Activated T-cell treated with anti-CD3 and anti-CD28 coated beads, Interleukin-2, amount 50 U/mL, for 24 hours (primary cell): ENCODE measurements around the gene FXYD6.

Source experiments
- DNase-seq: peaks from one replicate; pipeline ENCODE4 v3.0.0-alpha.2; 2020
- H3K27ac Mint-ChIP-seq: 2 replicates; pipeline ENCODE4 v1.8.0; 2020; ENCODE audit warnings: mild to moderate bottlenecking, mixed read lengths
- H3K27me3 Mint-ChIP-seq: 2 replicates; pipeline ENCODE4 v1.8.0; 2020; ENCODE audit warnings: mixed read lengths
- H3K36me3 Mint-ChIP-seq: 2 replicates; pipeline ENCODE4 v1.8.0; 2020; ENCODE audit warnings: low read depth, mixed read lengths
- H3K4me1 Mint-ChIP-seq: 2 replicates; pipeline ENCODE4 v1.8.0; 2020; ENCODE audit warnings: low read depth, mixed read lengths
- H3K4me3 Mint-ChIP-seq: 2 replicates; pipeline ENCODE4 v1.8.0; 2020; ENCODE audit warnings: mild to moderate bottlenecking, moderate library complexity, mixed read lengths
- H3K9me3 Mint-ChIP-seq: 2 replicates; pipeline ENCODE4 v1.8.0; 2020; ENCODE audit warnings: mixed read lengths

Gene FXYD6

DNA sequence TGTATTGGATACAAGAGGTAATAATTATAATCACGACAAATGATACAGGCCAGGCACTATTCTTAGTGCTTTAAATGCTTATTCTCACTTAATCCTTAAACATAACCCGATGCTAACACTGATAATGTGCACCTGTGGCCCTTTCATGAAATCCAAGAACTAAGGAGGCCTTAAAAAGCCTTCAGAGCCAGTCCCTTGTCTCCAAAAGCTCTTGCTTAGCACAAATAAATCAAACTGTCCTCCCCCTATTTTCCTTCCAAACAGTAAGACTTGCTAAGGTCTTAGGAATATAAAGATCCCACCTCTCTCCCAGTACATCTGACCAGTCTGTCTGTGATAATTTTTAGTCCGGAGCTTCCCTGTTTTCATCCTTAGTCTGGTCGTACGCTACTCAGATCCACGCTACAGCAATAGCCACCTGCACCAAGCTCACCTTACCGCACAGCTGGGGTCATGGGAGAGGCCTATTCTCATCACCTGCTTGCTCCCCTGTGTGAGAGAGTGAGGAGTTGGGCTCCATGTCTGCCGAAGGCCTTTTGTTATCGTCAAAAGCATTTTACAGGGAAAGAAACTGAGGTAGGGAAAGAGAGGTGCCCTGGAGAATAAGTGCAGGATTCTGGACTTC is 16.9 kb downstream of the FXYD6 start:
- no peaks in the 10 kb centered on the region for H3K9me3 Mint-ChIP-seq
- no peak for DNase-seq
- H3K36me3 Mint-ChIP-seq = no peaks in the 10 kb centered on the region
- no peak overlapping the region for H3K27ac Mint-ChIP-seq
- no peaks in the 10 kb centered on the region for H3K4me1 Mint-ChIP-seq
- H3K27me3 Mint-ChIP-seq = no peaks in the 10 kb centered on the region
- no peak overlapping the region for H3K4me3 Mint-ChIP-seq

DNA sequence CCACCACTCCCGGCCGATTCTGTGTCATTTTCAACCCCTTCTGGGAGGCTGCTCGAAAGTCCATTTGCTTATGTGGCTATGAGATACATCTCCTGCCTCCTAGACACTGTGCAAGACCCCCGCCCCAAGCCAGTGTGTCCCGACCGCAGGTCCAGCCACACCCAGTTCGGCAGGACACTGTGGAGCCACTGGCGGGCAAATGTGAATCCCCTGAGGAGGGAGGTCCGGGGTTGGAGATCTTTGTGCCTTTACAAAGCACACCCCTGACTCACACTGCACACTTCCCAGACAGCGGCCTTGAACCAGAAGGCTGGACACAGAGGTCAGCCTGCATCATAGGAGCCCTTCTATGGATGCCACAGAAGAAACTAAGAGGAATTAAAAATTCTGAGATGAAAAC is 17.4 kb downstream of the FXYD6 start:
- Mint-ChIP-seq H3K9me3 (no peaks in the 10 kb centered on the region), H3K4me3 (no peak overlapping the region), H3K4me1 (no peaks in the 10 kb centered on the region), H3K27ac (no peak overlapping the region), H3K36me3 (no peaks in the 10 kb centered on the region), H3K27me3 (no peaks in the 10 kb centered on the region)
- DNase-seq = no peak

DNA sequence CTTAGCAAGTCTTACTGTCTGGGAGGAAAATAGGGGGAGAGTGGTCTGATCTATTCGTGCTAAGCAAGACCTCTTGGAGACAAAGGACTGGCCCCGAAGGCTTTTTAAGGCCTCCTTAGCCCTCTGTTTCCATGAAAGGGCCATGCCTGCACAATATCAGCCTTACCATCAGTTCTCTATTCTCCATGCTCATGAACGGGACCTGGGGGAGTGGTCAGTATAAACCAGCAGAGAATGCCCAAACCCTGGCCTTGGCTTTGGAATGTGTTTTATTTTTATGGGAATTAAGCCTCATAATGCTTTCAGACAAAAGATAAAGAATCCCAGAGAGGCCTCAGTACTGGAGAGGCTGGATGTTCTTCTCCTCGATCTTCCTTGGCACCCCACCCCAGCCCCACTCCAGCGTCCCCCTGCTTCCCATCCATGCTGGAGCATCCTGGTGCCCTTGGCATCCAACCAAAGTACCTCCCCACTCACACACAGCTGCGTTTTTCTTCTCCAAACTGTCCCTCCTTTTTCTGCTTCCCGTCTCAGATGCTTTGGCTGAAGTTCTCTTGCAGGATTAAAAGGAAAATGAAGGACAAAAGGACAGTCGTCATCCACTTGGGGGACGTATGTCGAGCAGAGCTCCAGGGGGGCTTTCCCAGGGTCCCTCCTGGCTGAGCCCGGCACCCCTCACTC is 18.6 kb downstream of the FXYD6 start:
- no peak overlapping the region for H3K27ac Mint-ChIP-seq
- no peaks in the 10 kb centered on the region for H3K36me3 Mint-ChIP-seq
- H3K9me3 Mint-ChIP-seq = peaks cover 2% of the 10 kb centered on the region
- H3K4me1 Mint-ChIP-seq = no peaks in the 10 kb centered on the region
- H3K4me3 Mint-ChIP-seq = no peak overlapping the region
- H3K27me3 Mint-ChIP-seq = no peaks in the 10 kb centered on the region
- DNase-seq = no peak

GRCh38 chr11:117855912-117856651 is 20.4 kb downstream of the FXYD6 start:
- no peak for DNase-seq
- Mint-ChIP-seq H3K4me3 (no peak overlapping the region), H3K36me3 (no peaks in the 10 kb centered on the region), H3K9me3 (peaks cover 8% of the 10 kb centered on the region), H3K4me1 (no peaks in the 10 kb centered on the region), H3K27ac (no peak overlapping the region), H3K27me3 (no peaks in the 10 kb centered on the region)

DNA sequence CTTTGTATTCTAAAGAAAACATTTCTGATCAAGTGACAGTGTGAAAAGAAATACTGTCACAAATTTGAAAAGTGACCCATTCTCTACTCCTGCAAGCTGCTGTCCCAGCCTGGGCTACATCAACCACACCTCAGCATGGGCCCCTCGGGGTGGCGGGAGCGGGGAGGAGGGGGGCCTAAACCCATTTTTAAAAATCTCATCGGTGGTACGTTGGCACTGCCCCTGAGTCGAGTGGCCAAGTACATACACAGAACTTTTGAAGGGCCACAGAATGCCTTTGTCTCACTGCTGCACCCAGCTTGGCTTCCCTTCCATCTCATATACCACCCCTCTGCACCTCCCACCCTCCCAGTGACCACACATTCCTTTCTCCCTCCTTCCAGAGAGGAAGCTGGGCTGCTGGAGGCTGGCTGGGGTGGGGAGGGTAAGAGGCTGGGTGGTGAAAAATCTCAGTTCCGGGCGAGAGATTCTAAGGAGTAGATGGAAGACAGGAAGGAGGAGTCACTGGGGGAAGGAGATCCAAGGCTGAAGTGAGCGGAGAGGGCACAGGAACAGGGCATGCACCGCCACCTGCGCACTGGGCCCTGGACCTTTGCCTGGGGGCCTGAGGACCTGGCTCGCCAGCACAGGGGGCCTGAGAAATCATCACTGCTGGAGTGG is 21.1 kb downstream of the FXYD6 start:
- DNase-seq = no peak
- H3K4me3 Mint-ChIP-seq = no peak overlapping the region
- no peak overlapping the region for H3K27ac Mint-ChIP-seq

DNA sequence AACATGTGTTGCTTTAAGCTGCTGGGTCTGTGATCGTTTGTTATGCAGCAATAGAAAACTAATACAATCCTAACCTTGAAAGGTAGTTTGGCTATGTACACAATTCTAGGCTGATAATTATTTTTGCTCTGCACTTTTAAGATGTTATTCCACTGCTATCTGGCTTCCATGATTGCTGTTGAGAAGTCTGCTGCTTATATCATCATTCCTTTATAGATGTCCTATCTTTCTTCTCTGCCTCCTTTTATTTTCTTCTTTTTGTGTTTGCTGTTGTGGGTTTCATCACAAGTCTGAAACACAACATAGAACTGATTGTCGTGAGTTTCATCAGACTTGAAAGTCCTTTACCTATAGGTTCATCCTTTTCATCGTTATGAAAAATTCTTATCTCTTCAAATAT is 24.1 kb downstream of the FXYD6 start:
- Mint-ChIP-seq H3K27ac (no peak overlapping the region), H3K4me3 (no peak overlapping the region)

More for the DNA sequence above, 21.1 kb downstream of the FXYD6 start:
- Mint-ChIP-seq H3K4me1 (peaks cover under 1% of the 10 kb centered on the region), H3K27me3 (no peaks in the 10 kb centered on the region), H3K36me3 (no peaks in the 10 kb centered on the region), H3K9me3 (peaks cover 8% of the 10 kb centered on the region)

DNA sequence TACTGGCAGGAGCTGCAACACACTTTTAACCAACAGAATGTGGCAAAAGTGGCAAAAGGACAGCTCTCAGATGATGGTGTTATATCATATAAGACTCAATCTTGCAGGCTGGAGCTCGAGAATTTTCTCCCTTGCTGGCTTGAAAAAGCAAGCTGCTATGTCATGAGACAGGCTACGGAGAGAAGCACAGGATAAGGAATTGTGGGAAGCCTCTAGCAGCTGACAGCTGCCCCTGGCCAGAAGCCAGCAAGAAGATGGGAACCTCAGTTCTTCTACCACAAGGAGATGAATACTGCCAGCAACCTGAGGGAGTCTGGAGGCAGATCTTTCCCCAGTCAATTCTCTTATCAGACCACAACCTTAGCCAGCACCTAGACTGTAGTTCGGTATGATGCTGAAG is 24.6 kb downstream of the FXYD6 start:
- peaks cover 7% of the 10 kb centered on the region for H3K4me1 Mint-ChIP-seq
- H3K4me3 Mint-ChIP-seq = no peak overlapping the region
- no peak for DNase-seq
- H3K27me3 Mint-ChIP-seq = no peaks in the 10 kb centered on the region
- H3K9me3 Mint-ChIP-seq = peaks cover 8% of the 10 kb centered on the region
- H3K27ac Mint-ChIP-seq = no peak overlapping the region
- H3K36me3 Mint-ChIP-seq = no peaks in the 10 kb centered on the region

More for the DNA sequence above, 24.1 kb downstream of the FXYD6 start:
- H3K36me3 Mint-ChIP-seq = no peaks in the 10 kb centered on the region
- no peak for DNase-seq
- peaks cover 7% of the 10 kb centered on the region for H3K4me1 Mint-ChIP-seq
- H3K9me3 Mint-ChIP-seq = peaks cover 8% of the 10 kb centered on the region
- H3K27me3 Mint-ChIP-seq = no peaks in the 10 kb centered on the region

GRCh38 chr11:117851106-117851505 is 25.4 kb downstream of the FXYD6 start:
- DNase-seq = no peak
- H3K9me3 Mint-ChIP-seq = peaks cover 8% of the 10 kb centered on the region

GRCh38 chr11:117849781-117850414 is 26.6 kb downstream of the FXYD6 start:
- Mint-ChIP-seq H3K4me1 (peaks cover 7% of the 10 kb centered on the region), H3K27ac (no peak overlapping the region), H3K36me3 (no peaks in the 10 kb centered on the region), H3K9me3 (peaks cover 8% of the 10 kb centered on the region), H3K27me3 (no peaks in the 10 kb centered on the region), H3K4me3 (no peak overlapping the region)
- DNase-seq = no peak

More at GRCh38 chr11:117851106-117851505, 25.4 kb downstream of the FXYD6 start:
- no peaks in the 10 kb centered on the region for H3K27me3 Mint-ChIP-seq
- no peak overlapping the region for H3K4me3 Mint-ChIP-seq
- peaks cover 7% of the 10 kb centered on the region for H3K4me1 Mint-ChIP-seq
- no peak overlapping the region for H3K27ac Mint-ChIP-seq
- no peaks in the 10 kb centered on the region for H3K36me3 Mint-ChIP-seq

DNA sequence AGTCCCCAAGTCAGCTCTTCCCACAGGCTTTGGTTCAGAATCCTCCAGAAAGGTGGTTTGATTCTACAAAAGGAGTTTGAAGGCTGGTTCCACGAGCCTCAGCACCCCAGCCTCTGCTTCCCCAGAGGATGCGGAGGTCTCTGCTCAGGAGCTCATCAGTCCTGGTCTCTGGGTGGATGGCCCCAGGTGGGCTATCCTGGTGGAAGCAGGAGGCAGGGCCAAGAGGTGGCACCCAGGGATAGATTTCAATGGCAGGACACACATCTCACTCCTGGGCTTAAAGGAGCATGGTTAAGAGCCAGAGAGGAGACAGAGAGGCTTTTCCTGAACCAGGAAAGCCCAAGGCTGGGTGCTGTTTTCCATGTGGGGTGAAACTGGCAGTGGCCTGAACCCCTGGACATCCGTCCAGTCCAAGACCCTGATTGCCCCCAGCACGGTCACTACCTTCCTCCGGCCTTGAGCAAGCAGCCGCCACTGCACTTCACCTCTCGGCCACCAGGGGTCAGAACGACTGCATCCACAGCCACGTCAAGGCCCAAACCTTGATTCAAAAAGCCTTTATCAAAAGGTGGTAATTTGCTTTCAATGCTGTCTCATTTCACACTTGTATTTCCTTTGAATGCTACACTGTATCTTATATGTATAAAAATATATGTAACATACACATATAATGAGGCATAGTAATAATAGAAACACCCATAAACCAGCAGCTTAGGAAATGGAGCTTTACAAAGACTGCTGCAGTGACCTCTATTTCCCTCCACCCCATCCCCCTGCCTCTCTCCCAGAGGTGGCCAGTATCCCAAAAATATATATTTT is 32.6 kb downstream of the FXYD6 start:
- no peaks in the 10 kb centered on the region for H3K27me3 Mint-ChIP-seq
- no peaks in the 10 kb centered on the region for H3K9me3 Mint-ChIP-seq
- DNase-seq = peak; percentile 91
- H3K4me3 Mint-ChIP-seq = no peak overlapping the region
- no peak overlapping the region for H3K27ac Mint-ChIP-seq
- H3K36me3 Mint-ChIP-seq = no peaks in the 10 kb centered on the region
- no peaks in the 10 kb centered on the region for H3K4me1 Mint-ChIP-seq

DNA sequence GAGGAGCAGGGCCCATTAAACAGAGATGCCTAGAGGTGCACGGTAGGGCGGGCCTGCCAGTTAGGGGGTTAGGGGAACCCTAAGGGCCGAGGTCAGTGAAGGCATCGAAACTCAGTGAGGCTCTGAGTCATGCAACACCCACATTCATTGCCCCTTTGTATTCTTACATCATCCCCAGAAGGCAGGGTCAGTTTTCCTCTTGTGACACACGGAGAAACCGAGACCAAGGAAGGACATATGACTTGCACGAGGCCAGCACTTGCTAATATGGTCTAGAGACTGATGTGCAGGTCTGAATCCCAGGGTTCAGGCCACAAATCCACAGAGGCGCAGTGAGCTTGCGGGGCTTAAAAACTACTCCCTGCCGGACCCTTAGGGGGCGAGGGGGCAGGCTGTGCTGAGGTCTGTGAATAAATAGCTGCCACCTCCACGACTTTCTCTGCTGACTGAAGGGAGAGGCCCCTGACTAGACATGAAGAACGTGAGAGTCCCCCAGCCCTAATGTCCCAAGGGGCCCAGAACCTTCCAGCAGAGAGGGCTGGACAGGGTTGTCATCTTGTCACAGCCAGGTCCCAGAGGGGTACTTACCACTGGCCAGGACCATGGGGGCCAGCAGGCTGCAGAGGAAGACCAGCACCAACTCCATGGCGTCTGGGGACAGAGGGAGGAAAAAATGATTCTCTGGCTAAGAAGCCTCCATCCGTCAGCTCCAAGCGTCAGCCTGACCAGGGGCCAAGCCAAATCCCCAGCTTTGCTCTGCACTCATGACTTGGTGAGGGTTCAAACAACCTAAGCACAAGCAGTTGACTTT is 34.1 kb downstream of the FXYD6 start:
- H3K4me1 Mint-ChIP-seq = peaks cover 7% of the 10 kb centered on the region
- no peaks in the 10 kb centered on the region for H3K36me3 Mint-ChIP-seq
- DNase-seq = no peak

DNA sequence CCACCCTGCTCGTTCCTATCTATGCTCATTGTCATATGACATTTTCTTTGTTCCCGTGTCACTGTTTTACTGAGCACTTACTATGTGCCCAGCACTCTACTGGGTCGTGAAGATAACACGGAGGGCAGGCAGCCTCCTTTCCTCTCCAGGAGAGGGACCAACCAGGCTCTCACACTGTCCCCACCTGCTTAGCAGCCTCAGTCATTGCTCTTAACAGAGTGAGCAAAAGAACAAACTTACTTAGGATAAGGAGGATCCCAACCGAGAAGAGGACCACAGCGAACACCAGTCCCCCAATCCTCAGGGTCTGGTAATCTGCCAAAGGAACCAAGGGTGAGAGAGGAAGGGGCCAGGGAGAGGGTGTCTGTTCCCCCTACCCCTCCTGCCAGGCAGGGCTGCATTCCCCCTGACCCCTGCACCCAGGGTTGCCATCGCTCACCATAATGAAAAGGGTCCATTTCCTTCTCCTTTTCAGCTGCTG is 34.9 kb downstream of the FXYD6 start:
- no peaks in the 10 kb centered on the region for H3K36me3 Mint-ChIP-seq
- no peak overlapping the region for H3K27ac Mint-ChIP-seq
- DNase-seq = no peak
- no peaks in the 10 kb centered on the region for H3K9me3 Mint-ChIP-seq
- no peaks in the 10 kb centered on the region for H3K27me3 Mint-ChIP-seq
- H3K4me1 Mint-ChIP-seq = peaks cover 7% of the 10 kb centered on the region
- no peak overlapping the region for H3K4me3 Mint-ChIP-seq

More for the DNA sequence above, 34.1 kb downstream of the FXYD6 start:
- no peaks in the 10 kb centered on the region for H3K27me3 Mint-ChIP-seq
- H3K9me3 Mint-ChIP-seq = no peaks in the 10 kb centered on the region
- H3K27ac Mint-ChIP-seq = no peak overlapping the region
- H3K4me3 Mint-ChIP-seq = no peak overlapping the region
